Natural killer cell treated with Interleukin-12 subunit alpha and Interleukin-12 subunit beta and Interleukin-15 and Interleukin-18, amount 100 ng/mL, for 72 hours (primary cell): Measurements from ENCODE around the gene PRSS58. TPM values are rescaled to one million over a fixed set of nuclear protein-coding genes. Genes with fewer than 3 reads are reported as not detected.

Source experiments
- ATAC-seq, 2 donors: fragments of 150-1000 bp; cut with Tn5 transposase in 1 of 2; sonication (Bioruptor Pico), chemical (Tn5 transposase) in 1 of 2; 2 replicates each; pipeline ENCODE4 v1.10.0; 2021
- DNase-seq: peaks from one replicate; pipeline ENCODE4 v3.0.0; 2022; ENCODE audit warnings: low spot score
- H3K27ac Mint-ChIP-seq, 2 donors: 1 replicate in 1 of 2; 2 replicates in 1 of 2; pipeline ENCODE4 v1.8.0; 2022; ENCODE audit warnings: mixed read lengths in 2 of 2, mild to moderate bottlenecking in 1 of 2, moderate library complexity in 1 of 2
- H3K27me3 Mint-ChIP-seq, 2 donors: 1 replicate in 1 of 2; 2 replicates in 1 of 2; pipeline ENCODE4 v1.8.0; 2022; ENCODE audit warnings: mixed read lengths in 2 of 2
- H3K36me3 Mint-ChIP-seq: one replicate; pipeline ENCODE4 v1.8.0; 2022; ENCODE audit warnings: mixed read lengths
- H3K4me1 Mint-ChIP-seq, 2 donors: 1 replicate in 1 of 2; 2 replicates in 1 of 2; pipeline ENCODE4 v1.8.0; 2022; ENCODE audit warnings: low read depth in 2 of 2, mixed read lengths in 2 of 2, mild to moderate bottlenecking in 1 of 2
- H3K4me3 Mint-ChIP-seq: one replicate; pipeline ENCODE4 v1.8.0; 2022; ENCODE audit warnings: mixed read lengths
- H3K9me3 Mint-ChIP-seq: 2 replicates; pipeline ENCODE4 v1.8.0; 2022; ENCODE audit warnings: mixed read lengths
- total RNA-seq, 2 donors: library from RNA; stranded (reverse); gene quantifications; one replicate each; pipeline ENCODE4 v1.2.3, GENCODE V29; 2022

PRSS58 gene
- total RNA-seq, result not detected

DNA sequence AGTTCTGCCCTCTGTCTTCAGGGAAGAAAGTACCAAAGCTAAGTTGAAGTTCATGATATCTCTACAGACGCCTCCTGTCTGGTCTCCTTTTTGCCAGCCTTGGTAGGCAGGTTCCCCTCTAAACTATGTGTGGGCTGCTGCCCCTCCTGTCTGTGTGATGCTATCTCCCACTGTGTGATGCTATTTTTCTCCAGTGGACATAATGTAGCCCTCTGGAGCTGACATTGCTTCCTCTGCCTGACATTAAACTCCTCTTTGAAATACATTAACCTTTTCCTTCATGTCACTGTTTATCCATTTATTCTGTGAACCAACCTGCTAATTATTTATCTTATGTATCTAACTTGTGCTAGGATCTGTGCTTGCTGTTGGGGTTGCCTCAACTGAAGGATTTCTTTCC, at the start of gene PRSS58:
TSS of gene PRSS58 (minus strand) at position 101 of the 400 bp plus-strand sequence. CDS start 351 bp downstream, outside the sequence.
- Mint-ChIP-seq H3K4me1 (no peaks in the 10 kb centered on the region), H3K9me3 (peaks cover 6% of the 10 kb centered on the region), H3K27me3 (peaks cover 17 to 24% of the 10 kb centered on the region in 2 donors), H3K36me3 (no peaks in the 10 kb centered on the region), H3K4me3 (no peak within 1 kb of the TSS), H3K27ac (no peak within 1 kb of the TSS)
- ATAC-seq (no peak), DNase-seq (no peak)

DNA sequence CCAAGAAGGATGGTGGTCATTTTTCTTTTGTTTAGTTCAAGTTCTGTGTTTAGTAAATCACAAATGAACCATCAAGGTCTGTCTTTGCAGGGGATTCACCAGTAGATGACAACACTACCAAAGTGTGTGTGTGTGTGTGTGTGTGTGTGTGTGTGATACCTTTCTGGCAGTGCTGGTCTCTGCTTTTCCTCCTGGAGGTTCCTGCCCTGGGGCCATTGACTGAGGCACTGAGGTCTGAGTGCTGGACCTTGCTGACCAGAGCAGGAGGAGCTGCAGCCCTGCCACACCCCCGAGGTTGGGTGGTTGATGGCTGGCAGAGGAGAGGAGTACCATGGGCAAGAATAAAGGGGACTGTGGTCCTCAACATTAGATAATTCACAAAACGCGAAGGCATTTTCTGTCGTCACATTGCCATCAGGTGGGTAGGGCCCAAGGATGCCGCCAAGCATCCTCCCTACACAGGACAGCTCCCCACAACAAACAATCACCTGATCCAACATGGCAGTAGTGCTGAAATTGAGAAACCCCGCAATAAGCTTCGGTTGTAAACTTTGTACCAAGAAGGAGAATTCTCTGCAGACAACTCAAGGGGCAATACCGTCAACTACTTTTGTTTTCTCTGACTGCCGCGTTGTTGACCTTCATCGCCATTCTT, 49.5 kb upstream of the PRSS58 start:
- DNase-seq (no peak), ATAC-seq (no peak)
- Mint-ChIP-seq H3K36me3 (no peaks in the 10 kb centered on the region), H3K27me3 (peaks cover 6 to 25% of the 10 kb centered on the region in 2 donors), H3K4me1 (peaks cover 0 to 4% of the 10 kb centered on the region in 2 donors), H3K27ac (no peak overlapping the region), H3K4me3 (no peak overlapping the region), H3K9me3 (no peaks in the 10 kb centered on the region)

DNA sequence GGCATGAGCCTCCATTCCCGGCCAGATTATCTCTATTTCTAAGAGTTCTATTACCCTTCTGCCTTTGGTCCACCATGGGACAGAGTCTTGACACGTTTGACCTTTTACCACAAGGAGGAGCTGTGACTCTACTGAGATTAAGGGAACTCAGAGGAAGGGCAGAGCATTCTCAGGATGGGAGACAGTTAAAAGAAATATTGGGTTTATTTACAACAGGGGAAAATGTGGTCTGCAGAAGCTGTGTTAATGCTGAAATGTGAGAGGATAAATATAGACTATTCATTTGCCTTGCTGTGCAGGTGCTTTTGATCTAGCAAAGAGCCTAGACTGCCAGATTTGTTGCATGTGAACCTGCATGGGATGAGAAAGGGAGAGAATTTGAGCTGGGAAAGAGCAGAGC, 45.8 kb upstream of the PRSS58 start:
- Mint-ChIP-seq H3K36me3 (no peaks in the 10 kb centered on the region), H3K27ac (no peak overlapping the region), H3K27me3 (peaks cover 0 to 9% of the 10 kb centered on the region in 2 donors), H3K4me1 (peaks cover 4 to 10% of the 10 kb centered on the region in 2 donors), H3K4me3 (no peak overlapping the region), H3K9me3 (no peaks in the 10 kb centered on the region)
- DNase-seq (no peak), ATAC-seq (no peak)

- peaks cover 4 to 10% of the 10 kb centered on the region in 2 donors for H3K4me1 Mint-ChIP-seq
- DNase-seq, result no peak
Measured at GRCh38 chr7:142301923-142302550, 44.2 kb upstream of the PRSS58 start.

GRCh38 chr7:142301299-142301698, 43.4 kb upstream of the PRSS58 start:
- Mint-ChIP-seq H3K27ac (no peak overlapping the region), H3K9me3 (no peaks in the 10 kb centered on the region), H3K4me3 (no peak overlapping the region), H3K4me1 (peaks cover 4 to 10% of the 10 kb centered on the region in 2 donors), H3K36me3 (no peaks in the 10 kb centered on the region), H3K27me3 (peaks cover under 1 to 15% of the 10 kb centered on the region in 2 donors)
- DNase-seq, result no peak
- ATAC-seq, result no peak

More at GRCh38 chr7:142301923-142302550, 44.2 kb upstream of the PRSS58 start:
- ATAC-seq, result no peak
- no peak overlapping the region for H3K27ac Mint-ChIP-seq
- no peak overlapping the region for H3K4me3 Mint-ChIP-seq
- H3K27me3 Mint-ChIP-seq, result peaks cover 0 to 14% of the 10 kb centered on the region in 2 donors
- H3K9me3 Mint-ChIP-seq, result no peaks in the 10 kb centered on the region
- H3K36me3 Mint-ChIP-seq, result no peaks in the 10 kb centered on the region

GRCh38 chr7:142300689-142301088, 42.8 kb upstream of the PRSS58 start:
- Mint-ChIP-seq H3K9me3 (no peaks in the 10 kb centered on the region), H3K36me3 (no peaks in the 10 kb centered on the region), H3K4me1 (peaks cover 4 to 10% of the 10 kb centered on the region in 2 donors), H3K27ac (no peak overlapping the region), H3K27me3 (peaks cover 6 to 18% of the 10 kb centered on the region in 2 donors), H3K4me3 (no peak overlapping the region)
- no peak for DNase-seq
- ATAC-seq, result no peak

DNA sequence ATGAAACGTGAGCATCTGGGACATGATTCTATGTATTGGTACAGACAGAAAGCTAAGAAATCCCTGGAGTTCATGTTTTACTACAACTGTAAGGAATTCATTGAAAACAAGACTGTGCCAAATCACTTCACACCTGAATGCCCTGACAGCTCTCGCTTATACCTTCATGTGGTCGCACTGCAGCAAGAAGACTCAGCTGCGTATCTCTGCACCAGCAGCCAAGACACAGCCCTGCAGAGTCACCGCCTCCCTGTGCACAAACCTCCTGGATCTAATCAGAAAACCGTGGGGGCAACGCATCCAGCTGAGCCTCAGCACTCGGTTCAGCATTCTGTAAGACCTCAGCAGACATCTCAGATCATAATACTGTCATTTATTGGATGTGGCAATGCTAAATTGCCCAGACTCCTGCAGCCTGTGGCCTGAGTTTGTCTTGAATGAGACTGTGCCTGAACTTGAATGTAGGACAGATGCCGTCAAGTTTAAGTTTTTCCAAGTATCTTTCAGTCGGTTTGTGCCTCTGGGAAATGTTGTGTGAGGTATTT, 41.5 kb upstream of the PRSS58 start:
- H3K4me1 Mint-ChIP-seq, result peaks cover 4 to 10% of the 10 kb centered on the region in 2 donors
- H3K27me3 Mint-ChIP-seq, result peaks cover 14 to 21% of the 10 kb centered on the region in 2 donors
- ATAC-seq, result no peak
- no peak overlapping the region for H3K4me3 Mint-ChIP-seq
- no peak overlapping the region for H3K27ac Mint-ChIP-seq
- DNase-seq, result no peak
- H3K9me3 Mint-ChIP-seq, result no peaks in the 10 kb centered on the region
- H3K36me3 Mint-ChIP-seq, result no peaks in the 10 kb centered on the region

DNA sequence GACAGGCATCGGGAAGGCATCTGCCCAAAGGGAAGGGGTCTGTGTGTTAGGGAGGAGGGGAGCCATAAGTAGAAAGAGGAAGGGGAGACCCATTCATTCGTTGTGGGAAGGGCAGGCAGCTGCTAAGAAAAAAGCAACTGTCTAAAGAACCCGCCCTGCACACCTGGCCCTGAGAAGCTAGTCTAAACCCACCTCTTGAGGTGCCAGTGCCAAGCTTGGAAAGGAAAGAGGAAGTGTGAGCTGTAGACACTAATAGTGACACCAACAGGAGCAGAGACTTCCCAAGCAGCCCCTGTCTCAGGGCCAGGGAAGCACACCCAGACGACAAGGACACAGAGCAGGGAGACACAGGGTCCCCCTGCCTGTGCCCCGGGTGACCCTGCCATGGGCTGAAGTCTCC, 40.8 kb upstream of the PRSS58 start:
- Mint-ChIP-seq H3K27ac (no peak overlapping the region), H3K36me3 (no peaks in the 10 kb centered on the region), H3K4me1 (peaks cover 4 to 9% of the 10 kb centered on the region in 2 donors), H3K4me3 (no peak overlapping the region), H3K27me3 (peaks cover 18 to 19% of the 10 kb centered on the region in 2 donors), H3K9me3 (no peaks in the 10 kb centered on the region)
- no peak for DNase-seq
- ATAC-seq, result peak in 1 of 2 donors; percentile 20

DNA sequence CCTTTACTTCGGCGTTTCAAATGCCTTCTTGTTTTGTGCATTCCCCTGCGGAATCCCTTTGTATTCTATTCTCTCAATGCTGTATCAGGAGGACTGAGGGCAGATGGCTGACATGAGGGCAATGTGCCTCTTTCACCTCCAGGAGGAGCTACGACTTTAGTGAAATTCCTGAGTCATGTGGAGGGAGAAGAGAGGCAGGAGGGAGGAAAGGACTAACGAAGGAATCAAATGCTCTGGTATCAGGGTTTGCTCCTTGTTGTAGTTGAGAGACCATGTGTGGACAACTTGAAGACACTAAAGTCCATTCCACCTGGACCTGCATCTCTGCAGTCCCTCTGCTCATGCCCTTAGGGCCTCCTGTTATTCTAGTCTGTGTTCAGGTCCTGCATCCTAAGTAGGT, 40.2 kb upstream of the PRSS58 start:
- ATAC-seq (no peak), DNase-seq (no peak)
- Mint-ChIP-seq H3K27me3 (peaks cover 18 to 20% of the 10 kb centered on the region in 2 donors), H3K27ac (no peak overlapping the region), H3K9me3 (no peaks in the 10 kb centered on the region), H3K36me3 (no peaks in the 10 kb centered on the region), H3K4me3 (no peak overlapping the region), H3K4me1 (peaks cover 4 to 8% of the 10 kb centered on the region in 2 donors)

GRCh38 chr7:142280263-142280662, 22.4 kb upstream of the PRSS58 start:
- Mint-ChIP-seq H3K36me3 (peaks cover 14% of the 10 kb centered on the region), H3K27ac (no peak overlapping the region), H3K4me1 (no peaks in the 10 kb centered on the region), H3K27me3 (peaks cover 44 to 60% of the 10 kb centered on the region in 2 donors), H3K4me3 (no peak overlapping the region), H3K9me3 (peaks cover 6% of the 10 kb centered on the region)
- DNase-seq (no peak), ATAC-seq (no peak)

GRCh38 chr7:142279601-142280000, 21.7 kb upstream of the PRSS58 start:
- Mint-ChIP-seq H3K4me3 (no peak overlapping the region), H3K27me3 (peaks cover 48 to 65% of the 10 kb centered on the region in 2 donors), H3K4me1 (no peaks in the 10 kb centered on the region), H3K9me3 (peaks cover 11% of the 10 kb centered on the region), H3K27ac (no peak overlapping the region), H3K36me3 (peaks cover 19% of the 10 kb centered on the region)
- ATAC-seq (no peak), DNase-seq (no peak)

GRCh38 chr7:142275028-142275427, 17.2 kb upstream of the PRSS58 start:
- no peak for ATAC-seq
- no peak for DNase-seq
- no peak overlapping the region for H3K27ac Mint-ChIP-seq
- no peaks in the 10 kb centered on the region for H3K4me1 Mint-ChIP-seq
- H3K27me3 Mint-ChIP-seq, result peaks cover 45 to 63% of the 10 kb centered on the region in 2 donors
- H3K36me3 Mint-ChIP-seq, result peaks cover 19% of the 10 kb centered on the region
- peaks cover 11% of the 10 kb centered on the region for H3K9me3 Mint-ChIP-seq
- no peak overlapping the region for H3K4me3 Mint-ChIP-seq

- peaks cover 36 to 51% of the 10 kb centered on the region in 2 donors for H3K27me3 Mint-ChIP-seq
- DNase-seq, result no peak
- ATAC-seq, result no peak
- no peak overlapping the region for H3K4me3 Mint-ChIP-seq
- H3K27ac Mint-ChIP-seq, result no peak overlapping the region
- peaks cover 19% of the 10 kb centered on the region for H3K36me3 Mint-ChIP-seq
- peaks cover 11% of the 10 kb centered on the region for H3K9me3 Mint-ChIP-seq
- no peaks in the 10 kb centered on the region for H3K4me1 Mint-ChIP-seq
Measured at GRCh38 chr7:142272841-142273240, 15.0 kb upstream of the PRSS58 start.
